Measurements from ENCODE around the gene SNAPC4. TPM values are rescaled to one million over a fixed set of nuclear protein-coding genes. Genes with fewer than 3 reads are reported as not detected.

SNAPC4 gene
- total and polyA plus RNA-seq, 2 of the 8 experiments (the other 6 are each of a cell fraction or from before 2014, with no cell fraction given): 6.9 to 18.1 TPM

DNA sequence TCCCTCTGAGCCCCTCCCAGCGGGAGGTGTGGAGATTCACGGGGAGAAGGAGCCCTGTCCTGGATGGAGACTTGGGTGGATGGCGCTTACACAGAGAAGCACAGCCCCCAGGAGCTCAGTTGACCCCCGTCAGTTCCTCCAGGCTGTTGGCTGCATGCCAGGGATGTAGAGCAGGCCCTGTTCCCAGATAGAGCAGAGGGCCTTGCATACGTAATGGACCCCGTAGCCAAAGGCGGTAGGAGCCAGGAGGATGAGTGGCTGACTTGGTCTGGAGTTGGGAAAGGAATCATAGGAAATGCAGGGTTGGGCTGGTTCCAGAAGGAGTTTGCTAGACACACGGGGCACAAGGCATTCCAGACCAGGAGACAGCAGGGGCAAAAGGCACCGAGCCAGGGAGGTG, 13.0 kb upstream of the SNAPC4 start:
- H3K18ac ChIP-seq (ENCODE audit: extremely low read depth, low read length): no peak overlapping the region
- no peak overlapping the region for H3K9ac ChIP-seq (replicated peaks in 1 of 4; ENCODE audit: extremely low read depth in 1 of 4, low read depth in 3 of 4, low read length in 3 of 4)
- no peak overlapping the region for H3K56ac ChIP-seq (replicated peaks; ENCODE audit: insufficient read length, low read depth, low read length)
- CTCF ChIA-PET (ENCODE audit: partially characterized antibody): interaction anchor here (0.7 to 2.1 kb wide), 7 partner anchors 8 to 137 kb away, joined by 3 to 7 read pairs (median 3); no protein-coding TSS in a partner anchor
- no peak overlapping the region for H2BK12ac ChIP-seq (ENCODE audit: low read depth, low read length)
- no peak overlapping the region for H2AK5ac ChIP-seq (ENCODE audit: low read depth, low read length)
- no peak overlapping the region for H3K4me3 ChIP-seq (ENCODE audit: extremely low read depth in 1 of 4, insufficient read depth in 2 of 4, low read depth in 3 of 4, low read length in 4 of 4)
- H4K20me1 ChIP-seq (replicated peaks in 1 of 2; ENCODE audit: control insufficient read depth in 1 of 2, insufficient read depth in 2 of 2, low read length in 2 of 2): peaks cover 14 to 17% of the 10 kb centered on the region in 2 experiments
- H4K8ac ChIP-seq (ENCODE audit: extremely low read depth, insufficient read depth, low read length): no peak overlapping the region
- H3K4me1 ChIP-seq (replicated peaks in 1 of 4; ENCODE audit: control insufficient read depth in 3 of 4, insufficient read depth in 4 of 4, low read length in 3 of 4): peaks cover 0 to 3% (median 3%) of the 10 kb centered on the region in 4 experiments; a peak in 4 of 7 replicates
- no peak overlapping the region for H3K27ac ChIP-seq (ENCODE audit: low read depth, low read length)
- no peak overlapping the region for H3K4ac ChIP-seq (replicated peaks; ENCODE audit: insufficient read length, low read depth, low read length)
- H4K5ac ChIP-seq (ENCODE audit: insufficient read length, low read depth, low read length): no peak overlapping the region
- no peak overlapping the region for H3K14ac ChIP-seq (ENCODE audit: insufficient read length)
- H2BK20ac ChIP-seq (ENCODE audit: low read length): no peak overlapping the region
- H3K36me3 ChIP-seq (ENCODE audit: control insufficient read depth in 2 of 4, insufficient read depth in 4 of 4, low read length in 3 of 4): peaks cover 23 to 42% (median 35%) of the 10 kb centered on the region in 4 experiments
- no peaks in the 10 kb centered on the region for H3K9me3 ChIP-seq (ENCODE audit: insufficient read depth in 2 of 2, low read depth in 1 of 2, low read length in 1 of 2)
- H3K23ac ChIP-seq (ENCODE audit: insufficient read length): no peak overlapping the region
- POLR2A ChIA-PET (ENCODE audit: partially characterized antibody): interaction anchor here (0.6 to 8.0 kb wide), 4 partner anchors 12 to 30 kb away, joined by 3 to 123 read pairs (median 15); partner anchors contain the start of gene SNAPC4
- no peak overlapping the region for H2BK120ac ChIP-seq (replicated peaks; ENCODE audit: low read depth, low read length)
- H2AFZ ChIP-seq (ENCODE audit: low read length): no peak overlapping the region
- FAIRE-seq: no peak
- 91% methylated on average over 9 of the region's 9 CpGs; no CpG with 5 or more reads in 1 of the 2 experiments for WGBS, 2 experiments (ENCODE audit: extremely low coverage in 1 of 2, insufficient coverage in 1 of 2, insufficient read length in 1 of 2, insufficient replicate concordance in 2 of 2, low coverage in 1 of 2, low lambda C conversion rate in 2 of 2, missing lambda C conversion rate in 1 of 2)
- no peak overlapping the region for H2BK5ac ChIP-seq (ENCODE audit: low read depth, low read length)
- H3K23me2 ChIP-seq (ENCODE audit: low read depth, low read length): peaks cover 9% of the 10 kb centered on the region
- H3K79me1 ChIP-seq (ENCODE audit: low read depth, low read length): peaks cover 20% of the 10 kb centered on the region
- no peaks in the 10 kb centered on the region for H3K27me3 ChIP-seq (replicated peaks in 1 of 4; ENCODE audit: control insufficient read depth in 3 of 4, extremely low read depth in 1 of 4, insufficient read depth in 3 of 4, low read length in 3 of 4)
- peaks cover 11 to 51% of the 10 kb centered on the region in 2 experiments for H3K79me2 ChIP-seq (ENCODE audit: control insufficient read depth in 1 of 2, insufficient read depth in 2 of 2, low read length in 2 of 2)
- no peak overlapping the region for H3K4me2 ChIP-seq (ENCODE audit: insufficient read depth in 1 of 2, low read depth in 2 of 2, low read length in 2 of 2)
- H4K91ac ChIP-seq (replicated peaks; ENCODE audit: insufficient read length, low read length): no peak overlapping the region
- TF ChIP-seq TEAD4 (IDR thresholded peaks at IDR 0.05; ENCODE audit: low read depth, low read length) (no peak), POLR2A (IDR thresholded peaks at IDR 0.05; ENCODE audit: control extremely low read depth in 1 of 2, low read depth in 2 of 2, low read length in 2 of 2) (no peak), GABPA (IDR thresholded peaks at IDR 0.05; ENCODE audit: borderline replicate concordance, insufficient read depth, low read length) (no peak), HDAC2 (IDR thresholded peaks at IDR 0.05; ENCODE audit: borderline replicate concordance in 1 of 2, low read depth in 2 of 2, low read length in 2 of 2) (no peak)
- TF ChIP-seq, protein P1, sequence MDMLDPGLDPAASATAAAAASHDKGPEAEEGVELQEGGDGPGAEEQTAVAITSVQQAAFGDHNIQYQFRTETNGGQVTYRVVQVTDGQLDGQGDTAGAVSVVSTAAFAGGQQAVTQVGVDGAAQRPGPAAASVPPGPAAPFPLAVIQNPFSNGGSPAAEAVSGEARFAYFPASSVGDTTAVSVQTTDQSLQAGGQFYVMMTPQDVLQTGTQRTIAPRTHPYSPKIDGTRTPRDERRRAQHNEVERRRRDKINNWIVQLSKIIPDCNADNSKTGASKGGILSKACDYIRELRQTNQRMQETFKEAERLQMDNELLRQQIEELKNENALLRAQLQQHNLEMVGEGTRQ (IDR thresholded peaks at IDR 0.05; ENCODE audit: low read length): no peak
- TF ChIP-seq, protein P2, sequence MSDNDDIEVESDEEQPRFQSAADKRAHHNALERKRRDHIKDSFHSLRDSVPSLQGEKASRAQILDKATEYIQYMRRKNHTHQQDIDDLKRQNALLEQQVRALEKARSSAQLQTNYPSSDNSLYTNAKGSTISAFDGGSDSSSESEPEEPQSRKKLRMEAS (IDR thresholded peaks at IDR 0.05): no peak
- no peak for DNase-seq (ENCODE audit: low read depth in 1 of 2, low spot score in 2 of 2)
- H2BK15ac ChIP-seq (ENCODE audit: low read length): no peak overlapping the region
